Thoracic aorta (tissue), 2 donors: ENCODE measurements around the gene HMOX1. TPM values are rescaled to one million over a fixed set of nuclear protein-coding genes. Genes with fewer than 3 reads are reported as not detected.

ENCODE experiments used
- ATAC-seq: fragments of 150-250 bp; one replicate; pipeline ENCODE4 v1.8.0; 2017; ENCODE audit warnings: low read depth; ENCODE audit not compliant: insufficient number of reproducible peaks, low FRiP score
- DNase-seq: peaks from one replicate; pipeline ENCODE4 v3.0.0-alpha.2; 2020; ENCODE audit warnings: low spot score
- H3K27ac ChIP-seq, 2 donors: fragments of 200-600 bp; sonication (generic); 1 replicate in 1 of 2; 2 replicates in 1 of 2; pipeline ENCODE4 v1.5.1; 2016; ENCODE audit warnings: mild to moderate bottlenecking in 2 of 2, moderate library complexity in 2 of 2
- H3K27me3 ChIP-seq: fragments of 200-600 bp; sonication (generic); replicated peaks from 2 replicates; pipeline ENCODE4 v1.6.0; 2016; ENCODE audit warnings: mild to moderate bottlenecking; ENCODE audit not compliant: insufficient read depth
- H3K36me3 ChIP-seq: fragments of 200-600 bp; sonication (generic); one replicate; pipeline ENCODE4 v1.5.1; 2016
- H3K4me1 ChIP-seq, 2 donors: fragments of 200-600 bp; sonication (generic); 1 replicate in 1 of 2; 2 replicates in 1 of 2; pipeline versions ENCODE4 v1.5.1 to v1.6.0; 2016; ENCODE audit warnings: low read depth in 2 of 2, mild to moderate bottlenecking in 1 of 2; ENCODE audit not compliant: control insufficient read depth in 1 of 2
- H3K4me3 ChIP-seq: fragments of 200-600 bp; sonication (generic); 2 replicates; pipeline ENCODE4 v1.5.1; 2016; ENCODE audit warnings: mild to moderate bottlenecking
- H3K9me3 ChIP-seq: fragments of 200-600 bp; sonication (generic); 2 replicates; pipeline ENCODE4 v1.5.1; 2016
- CTCF ChIP-seq: fragments of 200-600 bp; sonication (generic); IDR thresholded peaks from one replicate; pipeline ENCODE4 v1.5.1; 2019; ENCODE audit warnings: antibody characterized with exemption
- total RNA-seq, 2 donors: library from RNA; depleted of rRNA; stranded (reverse); fragments of >200 nt; gene quantifications; one replicate each; pipeline versions ENCODE4 v1.1.0 to v1.2.3, GENCODE V29; 2016

HMOX1 gene
- total RNA-seq, 2 donors from 2014 or later, result 28.3 to 332 TPM

DNA sequence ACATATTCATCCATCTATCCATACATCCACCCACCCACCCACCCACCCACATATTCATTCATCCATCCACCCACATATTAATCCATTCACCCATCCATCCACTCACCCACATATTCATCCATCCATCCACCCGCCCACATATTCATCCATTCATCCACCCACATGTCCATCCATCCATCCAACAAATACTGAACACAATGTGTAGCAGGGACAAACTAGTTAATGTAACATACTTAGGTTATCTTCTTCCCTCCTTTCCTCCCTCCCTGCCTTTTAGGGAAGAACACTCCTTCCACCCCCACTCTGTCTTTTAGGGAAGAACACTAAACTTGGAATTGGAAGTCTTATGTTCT is 58.4 kb downstream of the HMOX1 start:
- Histone ChIP-seq H3K4me1 (no peaks in the 10 kb centered on the region), H3K27me3 (no peaks in the 10 kb centered on the region), H3K36me3 (peaks cover 2% of the 10 kb centered on the region), H3K4me3 (no peak overlapping the region), H3K27ac (no peak overlapping the region), H3K9me3 (no peaks in the 10 kb centered on the region)
- ATAC-seq (no peak), DNase-seq (no peak)
- TF ChIP-seq CTCF, result no peak

DNA sequence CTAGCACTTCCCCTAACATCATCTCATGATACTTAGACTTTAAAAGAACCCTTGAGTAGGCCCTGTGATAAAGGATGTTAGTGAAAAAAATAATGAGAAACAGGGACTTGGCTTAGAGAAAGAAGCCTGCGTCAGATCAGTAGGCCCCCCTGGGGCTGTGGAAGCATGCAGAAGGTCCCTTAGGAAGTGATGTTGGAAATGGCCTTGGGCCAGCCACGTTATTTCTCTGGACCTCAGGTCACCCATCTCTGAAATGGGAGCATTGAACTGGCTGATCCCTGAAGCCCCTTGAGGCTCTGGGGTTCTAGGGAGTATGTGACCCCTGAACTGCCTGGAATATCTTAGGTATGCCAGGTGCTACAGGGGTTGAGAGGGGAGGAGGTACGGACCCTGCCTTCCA is 59.2 kb downstream of the HMOX1 start:
- Histone ChIP-seq H3K4me1 (no peaks in the 10 kb centered on the region), H3K36me3 (no peaks in the 10 kb centered on the region), H3K9me3 (no peaks in the 10 kb centered on the region), H3K4me3 (no peak overlapping the region), H3K27me3 (no peaks in the 10 kb centered on the region), H3K27ac (no peak overlapping the region)
- DNase-seq (no peak), ATAC-seq (no peak)
- no peak for TF ChIP-seq CTCF

GRCh38 chr22:35441489-35442100 is 60.7 kb downstream of the HMOX1 start:
- H3K27ac ChIP-seq, result no peak overlapping the region
- no peak for TF ChIP-seq CTCF
- H3K36me3 ChIP-seq, result no peaks in the 10 kb centered on the region
- no peak overlapping the region for H3K4me3 ChIP-seq
- no peaks in the 10 kb centered on the region for H3K27me3 ChIP-seq
- no peak for DNase-seq
- no peaks in the 10 kb centered on the region for H3K4me1 ChIP-seq
- no peak for ATAC-seq
- no peaks in the 10 kb centered on the region for H3K9me3 ChIP-seq

DNA sequence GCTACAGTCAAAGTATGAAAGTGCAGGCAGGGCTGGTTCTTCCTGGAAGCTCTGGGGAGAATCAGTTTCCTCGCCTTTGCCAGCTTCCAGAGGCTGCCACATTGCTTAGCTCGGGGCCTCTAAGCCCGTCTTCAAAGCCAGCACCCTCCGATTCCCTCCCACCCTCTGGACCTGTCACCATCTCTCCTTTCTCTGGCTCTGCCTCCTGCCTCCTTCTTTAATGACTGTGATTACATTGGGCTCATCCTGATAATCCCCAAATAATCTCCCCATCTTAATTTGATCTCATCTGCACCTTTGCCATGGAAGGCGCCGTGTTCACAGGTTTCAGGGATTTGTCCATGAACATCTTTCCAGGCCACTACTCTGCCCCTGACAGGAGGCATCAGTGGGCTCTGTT is 61.6 kb downstream of the HMOX1 start:
- Histone ChIP-seq H3K36me3 (no peaks in the 10 kb centered on the region), H3K27ac (no peak overlapping the region), H3K4me3 (no peak overlapping the region), H3K9me3 (no peaks in the 10 kb centered on the region), H3K27me3 (no peaks in the 10 kb centered on the region), H3K4me1 (no peaks in the 10 kb centered on the region)
- no peak for TF ChIP-seq CTCF
- ATAC-seq (no peak), DNase-seq (no peak)

DNA sequence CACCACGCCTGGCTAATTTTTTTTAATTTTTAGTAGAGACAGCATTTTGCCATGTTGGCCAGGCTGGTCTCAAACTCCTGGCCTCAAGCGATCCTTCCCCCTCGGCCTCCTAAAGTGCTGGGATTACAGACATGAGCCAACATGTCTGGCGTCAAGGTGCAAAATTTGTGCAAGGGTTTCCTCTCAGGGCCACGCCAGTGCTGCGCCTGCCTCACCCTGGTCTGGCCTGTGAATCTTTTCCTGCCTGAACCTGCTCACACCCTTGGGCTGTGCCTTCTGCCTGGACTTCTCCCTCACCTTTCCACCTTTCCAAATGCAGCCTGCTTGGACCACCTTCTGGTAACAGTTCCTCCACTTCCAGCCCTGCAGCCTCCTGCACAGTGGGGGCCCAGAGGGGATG is 62.4 kb downstream of the HMOX1 start:
- no peak overlapping the region for H3K27ac ChIP-seq
- no peaks in the 10 kb centered on the region for H3K4me1 ChIP-seq
- H3K27me3 ChIP-seq, result no peaks in the 10 kb centered on the region
- DNase-seq (no peak), ATAC-seq (no peak)
- no peak overlapping the region for H3K4me3 ChIP-seq
- no peaks in the 10 kb centered on the region for H3K36me3 ChIP-seq
- TF ChIP-seq CTCF, result no peak
- H3K9me3 ChIP-seq, result no peaks in the 10 kb centered on the region

Other genes starting within 250 kb of the HMOX1 start
- 10 to 100 TPM; 14.7 to 15.7 TPM for gene HMGXB4, start 123.6 kb upstream of the HMOX1 start, total RNA-seq
- gene TOM1, start 81.2 kb upstream of the HMOX1 start, total RNA-seq, result 10 to 100 TPM; 64.7 to 78.4 TPM
- gene MCM5, start 19.0 kb downstream of the HMOX1 start, total RNA-seq, result 10 to 100 TPM; 18.1 to 53.1 TPM
- 10 to 100 TPM; 14.0 to 18.8 TPM for gene RASD2, start 159.7 kb downstream of the HMOX1 start, total RNA-seq
- not detected for gene MB, start 236.2 kb downstream of the HMOX1 start, total RNA-seq